BE2C (cell line): Measurements from ENCODE around the gene PKD2L2.
"Not testable (repeated sequence)": the region's sequence is repeated elsewhere in the genome, so short reads cannot be mapped to it uniquely, and the experiment has no call there.

Experiments
- DNase-seq: peaks from one replicate; pipeline ENCODE4 v3.0.0-alpha.2; 2020
- H3K27me3 ChIP-seq: fragments of 250-450 bp; sonication (Bioruptor Pico); 2 replicates; pipeline ENCODE4 v1.5.1; 2020; ENCODE audit warnings: mild to moderate bottlenecking
- H3K36me3 ChIP-seq: fragments of 250-450 bp; sonication (Bioruptor Pico); 2 replicates; pipeline ENCODE4 v1.5.1; 2020; ENCODE audit warnings: mild to moderate bottlenecking
- H3K4me1 ChIP-seq: fragments of 250-450 bp; sonication (Bioruptor Pico); 2 replicates; pipeline ENCODE4 v1.5.1; 2020
- H3K4me3 ChIP-seq: 2 replicates; pipeline ENCODE4 v1.5.1; 2011; ENCODE audit warnings: low read depth, low read length
- H3K9me3 ChIP-seq: fragments of 250-450 bp; sonication (Bioruptor Pico); 2 replicates; pipeline ENCODE4 v1.5.1; 2020
- CTCF ChIP-seq: IDR thresholded peaks from 2 replicates; pipeline ENCODE4 v1.5.1; 2012; ENCODE audit warnings: mild to moderate bottlenecking, low read depth, low read length

Gene PKD2L2

GRCh38 chr5:137935694-137936093, 46.4 kb downstream of the PKD2L2 start:
- TF ChIP-seq CTCF = no peak
- DNase-seq = no peak

GRCh38 chr5:137937994-137938750, 48.9 kb downstream of the PKD2L2 start:
- Histone ChIP-seq H3K36me3 (peaks cover 36% of the 10 kb centered on the region), H3K4me1 (peaks cover 9% of the 10 kb centered on the region), H3K9me3 (no peaks in the 10 kb centered on the region), H3K4me3 (no peak overlapping the region), H3K27me3 (no peaks in the 10 kb centered on the region)
- no peak for TF ChIP-seq CTCF
- no peak for DNase-seq

More at GRCh38 chr5:137935694-137936093, 46.4 kb downstream of the PKD2L2 start:
- H3K4me1 ChIP-seq = peaks cover 11% of the 10 kb centered on the region
- H3K36me3 ChIP-seq = peaks cover 14% of the 10 kb centered on the region
- H3K4me3 ChIP-seq = no peak overlapping the region
- H3K9me3 ChIP-seq = no peaks in the 10 kb centered on the region
- no peaks in the 10 kb centered on the region for H3K27me3 ChIP-seq

- no peaks in the 10 kb centered on the region for H3K9me3 ChIP-seq
- DNase-seq = no peak
- H3K36me3 ChIP-seq = peaks cover 39% of the 10 kb centered on the region
- TF ChIP-seq CTCF = no peak
- peaks cover 3% of the 10 kb centered on the region for H3K4me1 ChIP-seq
- H3K4me3 ChIP-seq = no peak overlapping the region
- no peaks in the 10 kb centered on the region for H3K27me3 ChIP-seq
These were observed 49.5 kb downstream of the PKD2L2 start for GRCh38 chr5:137938751-137939143.

- no peaks in the 10 kb centered on the region for H3K9me3 ChIP-seq
- TF ChIP-seq CTCF = no peak
- H3K27me3 ChIP-seq = no peaks in the 10 kb centered on the region
- DNase-seq = no peak
- H3K36me3 ChIP-seq = peaks cover 45% of the 10 kb centered on the region
- no peaks in the 10 kb centered on the region for H3K4me1 ChIP-seq
- H3K4me3 ChIP-seq = no peak overlapping the region
These were observed 50.1 kb downstream of the PKD2L2 start for GRCh38 chr5:137939331-137939730.

GRCh38 chr5:137944280-137944679, 55.0 kb downstream of the PKD2L2 start:
- H3K36me3 ChIP-seq = peaks cover 77% of the 10 kb centered on the region
- not testable (repeated sequence) for H3K4me3 ChIP-seq, H3K27me3 ChIP-seq, DNase-seq, H3K4me1 ChIP-seq, H3K9me3 ChIP-seq

- Histone ChIP-seq H3K27me3 (no peaks in the 10 kb centered on the region), H3K9me3 (no peaks in the 10 kb centered on the region), H3K4me3 (no peak overlapping the region), H3K36me3 (peaks cover 73% of the 10 kb centered on the region), H3K4me1 (no peaks in the 10 kb centered on the region)
- DNase-seq = no peak
- no peak for TF ChIP-seq CTCF
These were observed 56.6 kb downstream of the PKD2L2 start for GRCh38 chr5:137945825-137946224.
